HG03196 (cell line): ENCODE data around the gene TNRC6C.
"Not testable (repeated sequence)": the region's sequence is repeated elsewhere in the genome, so short reads cannot be mapped to it uniquely, and the experiment has no call there.

Source experiments
- ATAC-seq: cut with Tn5 transposase; IDR thresholded peaks from one replicate; pipeline ENCODE4 v1.9.1; 2021; ENCODE audit not compliant: unreplicated experiment

Gene TNRC6C

GRCh38 chr17:78110363-78111015, 152.0 kb downstream of the TNRC6C start:
- no peak for ATAC-seq

- no peak for ATAC-seq
These were observed 152.7 kb downstream of the TNRC6C start for GRCh38 chr17:78111016-78111726.

GRCh38 chr17:78111727-78112517, 153.4 kb downstream of the TNRC6C start:
- no peak for ATAC-seq

- ATAC-seq, result no peak
These were observed 154.3 kb downstream of the TNRC6C start for GRCh38 chr17:78112518-78113471.

GRCh38 chr17:78113804-78114785, 155.6 kb downstream of the TNRC6C start:
- ATAC-seq, result no peak

- no peak for ATAC-seq
These were observed 156.6 kb downstream of the TNRC6C start for GRCh38 chr17:78114831-78115723.

- ATAC-seq, result not testable (repeated sequence)
These were observed 157.3 kb downstream of the TNRC6C start for GRCh38 chr17:78115803-78116202.

- no peak for ATAC-seq
These were observed 157.9 kb downstream of the TNRC6C start for GRCh38 chr17:78116411-78116810.

GRCh38 chr17:78117027-78117981, 158.8 kb downstream of the TNRC6C start:
- ATAC-seq, result no peak

- ATAC-seq, result no peak
These were observed 160.3 kb downstream of the TNRC6C start for GRCh38 chr17:78118801-78119241.

GRCh38 chr17:78120537-78120936, 162.0 kb downstream of the TNRC6C start:
- no peak for ATAC-seq

GRCh38 chr17:78120971-78121800, 162.7 kb downstream of the TNRC6C start:
- ATAC-seq, result no peak

- no peak for ATAC-seq
These were observed 163.3 kb downstream of the TNRC6C start for GRCh38 chr17:78121801-78122215.

GRCh38 chr17:78122216-78122930, 163.9 kb downstream of the TNRC6C start:
- ATAC-seq, result no peak

GRCh38 chr17:78122931-78123249, 164.4 kb downstream of the TNRC6C start:
- no peak for ATAC-seq
